Chondrocyte (in vitro differentiated cells): ENCODE results near the gene IVD. TPM values are rescaled to one million over a fixed set of nuclear protein-coding genes. Genes with fewer than 3 reads are reported as not detected.

Experiments
- DNase-seq: peaks from one replicate; pipeline ENCODE4 v3.0.0; 2021; ENCODE audit warnings: mixed read lengths, low spot score
- H3K27ac Mint-ChIP-seq: one replicate; pipeline ENCODE4 v1.8.0; 2021; ENCODE audit warnings: mild to moderate bottlenecking, moderate library complexity, mixed read lengths; ENCODE audit not compliant: unreplicated experiment
- H3K27me3 Mint-ChIP-seq: 2 replicates; pipeline ENCODE4 v1.8.0; 2021; ENCODE audit warnings: low read depth, mixed read lengths
- H3K36me3 Mint-ChIP-seq: 2 replicates; pipeline ENCODE4 v1.8.0; 2021; ENCODE audit warnings: low read depth, mixed read lengths
- H3K4me1 Mint-ChIP-seq: 2 replicates; pipeline ENCODE4 v1.8.0; 2021; ENCODE audit warnings: low read depth, mild to moderate bottlenecking, mixed read lengths
- H3K4me3 Mint-ChIP-seq: one replicate; pipeline ENCODE4 v1.8.0; 2021; ENCODE audit warnings: mild to moderate bottlenecking, moderate library complexity, mixed read lengths; ENCODE audit not compliant: unreplicated experiment
- H3K9me3 Mint-ChIP-seq: 2 replicates; pipeline ENCODE4 v1.8.0; 2021; ENCODE audit warnings: low read depth, mixed read lengths
- total RNA-seq: library from RNA; stranded (reverse); gene quantifications from 3 replicates; pipeline ENCODE4 v1.2.1, GENCODE V29; 2021
- TF ChIP-seq, protein P1 (sequence below): fragments of 200-600 bp; sonication (generic); IDR thresholded peaks from 2 replicates; pipeline ENCODE4 v1.5.0; 2021; ENCODE audit warnings: antibody characterized with exemption, mild to moderate bottlenecking, moderate library complexity

IVD gene
- total RNA-seq, 1 donor from 2014 or later: 42.5 TPM

DNA sequence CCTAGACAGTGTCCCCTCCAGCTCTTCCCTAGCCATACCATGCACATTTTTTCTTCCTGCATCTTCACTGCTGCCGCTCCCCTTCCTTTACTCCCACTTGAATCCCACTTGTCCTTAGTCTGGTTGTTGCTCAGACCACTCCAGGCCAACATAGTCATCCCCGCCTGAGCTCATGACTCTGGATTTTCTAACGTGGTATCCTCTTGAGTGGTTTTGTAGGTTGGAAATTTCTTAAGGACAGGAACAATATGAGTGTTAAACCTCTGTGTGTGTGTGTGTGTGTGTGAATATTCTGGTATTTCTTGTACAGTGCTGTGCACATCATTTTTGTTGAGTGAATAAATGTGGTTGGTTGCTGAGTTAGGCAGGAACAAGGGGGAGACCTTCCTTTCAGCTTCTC lies 38.3 kb downstream of the IVD start:
- no peaks in the 10 kb centered on the region for H3K27me3 Mint-ChIP-seq
- no peak for DNase-seq
- peaks cover 46% of the 10 kb centered on the region for H3K4me1 Mint-ChIP-seq
- TF ChIP-seq, protein P1, sequence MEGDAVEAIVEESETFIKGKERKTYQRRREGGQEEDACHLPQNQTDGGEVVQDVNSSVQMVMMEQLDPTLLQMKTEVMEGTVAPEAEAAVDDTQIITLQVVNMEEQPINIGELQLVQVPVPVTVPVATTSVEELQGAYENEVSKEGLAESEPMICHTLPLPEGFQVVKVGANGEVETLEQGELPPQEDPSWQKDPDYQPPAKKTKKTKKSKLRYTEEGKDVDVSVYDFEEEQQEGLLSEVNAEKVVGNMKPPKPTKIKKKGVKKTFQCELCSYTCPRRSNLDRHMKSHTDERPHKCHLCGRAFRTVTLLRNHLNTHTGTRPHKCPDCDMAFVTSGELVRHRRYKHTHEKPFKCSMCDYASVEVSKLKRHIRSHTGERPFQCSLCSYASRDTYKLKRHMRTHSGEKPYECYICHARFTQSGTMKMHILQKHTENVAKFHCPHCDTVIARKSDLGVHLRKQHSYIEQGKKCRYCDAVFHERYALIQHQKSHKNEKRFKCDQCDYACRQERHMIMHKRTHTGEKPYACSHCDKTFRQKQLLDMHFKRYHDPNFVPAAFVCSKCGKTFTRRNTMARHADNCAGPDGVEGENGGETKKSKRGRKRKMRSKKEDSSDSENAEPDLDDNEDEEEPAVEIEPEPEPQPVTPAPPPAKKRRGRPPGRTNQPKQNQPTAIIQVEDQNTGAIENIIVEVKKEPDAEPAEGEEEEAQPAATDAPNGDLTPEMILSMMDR: no peak
- H3K4me3 Mint-ChIP-seq: no peak overlapping the region
- no peak overlapping the region for H3K27ac Mint-ChIP-seq
- H3K9me3 Mint-ChIP-seq: no peaks in the 10 kb centered on the region
- no peaks in the 10 kb centered on the region for H3K36me3 Mint-ChIP-seq

DNA sequence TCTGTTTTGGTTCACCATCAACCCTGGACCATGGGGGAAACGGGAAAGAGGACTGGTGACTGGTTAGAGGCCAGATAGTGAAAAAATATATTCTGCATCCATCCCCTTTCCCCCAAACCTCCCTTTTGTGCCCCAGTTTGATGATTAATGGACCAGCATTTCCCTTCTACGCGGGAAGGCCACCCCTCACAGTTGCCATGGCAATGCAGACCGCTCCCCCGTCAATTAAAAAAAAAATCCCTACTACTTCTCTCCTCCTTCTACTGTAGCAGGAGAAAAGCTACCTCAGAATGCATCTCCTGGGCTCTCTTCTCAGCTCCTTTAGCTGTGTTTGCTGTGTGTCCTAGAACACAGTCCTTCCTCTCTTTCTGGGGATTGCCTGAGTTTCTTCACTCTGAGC lies 39.1 kb downstream of the IVD start:
- Mint-ChIP-seq H3K4me1 (peaks cover 42% of the 10 kb centered on the region), H3K36me3 (no peaks in the 10 kb centered on the region), H3K9me3 (no peaks in the 10 kb centered on the region), H3K4me3 (no peak overlapping the region), H3K27me3 (no peaks in the 10 kb centered on the region), H3K27ac (no peak overlapping the region)
- no peak for DNase-seq
- TF ChIP-seq, protein P1: no peak

DNA sequence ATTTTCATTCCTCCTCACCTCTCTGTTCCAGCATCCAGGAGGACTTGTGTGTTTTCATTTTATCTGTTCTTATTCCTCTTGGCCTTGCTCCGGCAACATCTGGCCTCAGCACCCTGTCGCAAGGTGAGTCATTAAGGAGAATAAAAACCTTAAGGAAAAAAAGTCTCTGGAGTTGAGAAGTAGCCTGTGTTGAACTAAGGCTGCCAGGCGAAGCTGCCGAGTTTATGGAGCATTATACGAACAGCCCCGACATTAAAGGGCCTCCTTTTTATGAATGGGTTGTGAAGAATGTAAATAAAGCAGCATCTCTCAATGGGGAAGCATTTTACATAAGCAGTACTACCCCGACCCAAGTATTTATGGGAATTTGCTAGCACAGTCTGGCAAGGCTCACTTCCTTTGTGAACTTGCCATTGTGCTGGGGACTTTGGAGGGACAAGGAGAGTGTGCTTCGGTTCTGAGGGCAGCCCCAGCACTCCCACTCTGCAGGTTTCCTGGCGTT lies 39.9 kb downstream of the IVD start:
- TF ChIP-seq, protein P1: no peak
- H3K27ac Mint-ChIP-seq: no peak overlapping the region

DNA sequence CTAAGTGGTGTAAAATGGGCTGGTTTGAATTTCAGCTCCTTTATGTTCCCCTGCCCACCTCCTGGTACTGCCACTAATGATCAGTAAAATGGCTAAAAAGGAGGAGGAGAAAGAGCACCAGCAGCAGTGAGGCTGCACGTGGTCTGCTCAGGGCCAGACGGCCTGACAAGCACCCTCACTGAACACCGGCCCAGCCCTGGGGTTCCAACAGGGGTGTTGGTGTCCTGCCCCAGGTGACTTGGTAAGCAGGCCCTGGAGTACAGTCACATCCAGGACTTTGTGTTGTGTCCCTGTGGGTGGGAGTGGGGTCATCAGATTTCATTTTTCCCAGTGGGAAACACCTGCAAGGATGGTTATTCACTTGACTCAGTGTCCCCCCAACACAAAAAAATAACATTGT lies 40.5 kb downstream of the IVD start:
- Mint-ChIP-seq H3K4me1 (peaks cover 39% of the 10 kb centered on the region), H3K9me3 (no peaks in the 10 kb centered on the region), H3K4me3 (no peak overlapping the region), H3K27me3 (no peaks in the 10 kb centered on the region), H3K36me3 (peaks cover 1% of the 10 kb centered on the region), H3K27ac (no peak overlapping the region)
- no peak for DNase-seq
- TF ChIP-seq, protein P1: no peak

More for the DNA sequence above, 39.9 kb downstream of the IVD start:
- DNase-seq: no peak
- peaks cover 38% of the 10 kb centered on the region for H3K4me1 Mint-ChIP-seq
- H3K4me3 Mint-ChIP-seq: no peak overlapping the region
- no peaks in the 10 kb centered on the region for H3K9me3 Mint-ChIP-seq
- no peaks in the 10 kb centered on the region for H3K36me3 Mint-ChIP-seq
- no peaks in the 10 kb centered on the region for H3K27me3 Mint-ChIP-seq

DNA sequence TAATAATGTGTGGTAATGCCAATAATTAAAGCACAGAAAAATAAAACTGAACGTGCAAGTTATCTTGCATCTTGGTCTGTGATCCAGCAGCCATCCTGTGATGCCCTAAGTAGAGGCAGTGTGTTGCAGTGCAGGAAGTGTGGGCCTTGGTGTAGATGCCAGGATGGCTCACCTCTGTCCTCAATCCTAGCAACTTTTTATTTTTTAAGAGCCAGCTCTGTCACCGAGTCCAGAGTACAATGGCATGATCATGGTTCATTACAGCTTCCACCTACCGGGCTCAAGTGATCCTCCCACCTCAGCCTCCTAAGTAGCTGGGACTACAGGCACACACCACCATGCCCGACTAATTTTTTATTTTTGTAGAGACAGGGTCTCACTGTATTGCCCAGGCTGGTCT lies 42.8 kb downstream of the IVD start:
- no peak overlapping the region for H3K4me3 Mint-ChIP-seq
- TF ChIP-seq, protein P1: no peak
- no peak overlapping the region for H3K27ac Mint-ChIP-seq
- DNase-seq: no peak
- H3K4me1 Mint-ChIP-seq: peaks cover 45% of the 10 kb centered on the region
- peaks cover 2% of the 10 kb centered on the region for H3K36me3 Mint-ChIP-seq
- H3K27me3 Mint-ChIP-seq: no peaks in the 10 kb centered on the region
- H3K9me3 Mint-ChIP-seq: no peaks in the 10 kb centered on the region
